Fibroblast of skin of left quadriceps (primary cell): ENCODE measurements around the gene ICA1L.
A peak's percentile ranks its signal among the peaks of the same experiment; 100 is the strongest.
"Not testable (repeated sequence)": the region's sequence is repeated elsewhere in the genome, so short reads cannot be mapped to it uniquely, and the experiment has no call there.

Source experiments
- DNase-seq, 2 experiments: peaks; one replicate each; pipeline ENCODE4 v3.0.0-alpha.2; 2013; ENCODE audit warnings: low read depth in 2 of 2

ICA1L gene

DNA sequence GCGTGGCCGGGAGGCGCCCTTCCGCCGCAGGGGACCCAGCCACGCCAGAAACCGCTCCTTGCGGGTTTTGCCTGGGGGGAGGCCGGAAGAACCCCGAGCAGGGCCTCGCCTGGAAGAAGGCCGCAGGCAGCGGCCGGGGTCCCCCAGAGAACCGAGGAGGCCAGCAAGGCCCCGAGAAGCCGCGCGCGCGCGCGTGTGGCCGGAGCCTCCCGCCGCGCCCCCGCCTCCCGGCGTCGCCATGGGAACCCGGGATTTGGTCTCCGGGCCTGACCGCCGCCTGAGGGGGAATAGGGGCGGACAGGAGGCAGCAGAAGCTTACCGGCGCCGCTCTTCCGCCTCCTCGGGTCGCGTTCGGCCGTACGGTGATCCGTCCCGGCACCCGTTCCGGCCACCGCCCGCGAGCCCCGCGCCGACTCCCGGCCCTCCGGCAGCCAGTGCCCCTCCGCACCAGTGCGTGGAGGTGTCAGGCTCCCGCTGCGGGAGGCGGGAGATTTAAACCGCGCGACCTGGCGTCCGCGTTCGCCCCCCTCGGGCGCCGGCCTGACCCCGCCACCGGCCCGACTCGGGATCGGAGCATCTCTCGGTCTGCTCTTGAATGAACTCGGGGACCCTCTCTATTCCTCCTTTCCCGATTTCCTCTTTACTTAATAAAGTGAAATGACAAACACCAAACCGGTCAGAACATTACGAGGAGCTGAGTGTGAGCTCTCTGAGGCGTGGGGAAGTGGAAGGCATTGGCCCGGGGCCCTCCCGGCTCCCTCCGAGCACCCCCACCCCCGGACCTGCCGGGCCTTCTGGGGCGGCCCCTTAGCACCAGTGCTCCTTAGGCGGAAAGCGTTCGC, at the start of gene ICA1L:
ICA1L (minus strand) TSS at position 467 of the 842 bp plus-strand sequence. CDS start 42,757 bp downstream, outside the sequence.
- peak; percentile 29 to 30 for DNase-seq

DNA sequence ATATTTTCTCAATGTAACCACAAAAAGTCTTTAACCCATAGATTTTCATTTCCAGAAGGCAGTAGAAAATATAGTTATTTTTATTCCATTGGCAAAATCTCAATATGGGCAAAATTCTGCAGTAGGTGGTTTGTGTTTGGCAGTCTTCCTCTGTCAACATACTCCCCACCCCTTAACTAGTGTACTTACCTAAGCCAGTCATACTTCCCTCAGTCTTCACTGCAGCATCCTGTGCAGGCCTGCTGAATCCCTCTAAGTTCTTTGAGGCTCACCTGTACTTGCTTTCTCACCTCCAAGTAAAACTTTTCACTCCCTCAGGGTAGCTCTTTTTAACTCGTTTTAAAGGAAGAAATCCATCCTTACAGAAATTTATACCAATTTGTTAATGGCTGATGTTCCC, 47.3 kb upstream of the ICA1L start:
- no peak for DNase-seq

DNA sequence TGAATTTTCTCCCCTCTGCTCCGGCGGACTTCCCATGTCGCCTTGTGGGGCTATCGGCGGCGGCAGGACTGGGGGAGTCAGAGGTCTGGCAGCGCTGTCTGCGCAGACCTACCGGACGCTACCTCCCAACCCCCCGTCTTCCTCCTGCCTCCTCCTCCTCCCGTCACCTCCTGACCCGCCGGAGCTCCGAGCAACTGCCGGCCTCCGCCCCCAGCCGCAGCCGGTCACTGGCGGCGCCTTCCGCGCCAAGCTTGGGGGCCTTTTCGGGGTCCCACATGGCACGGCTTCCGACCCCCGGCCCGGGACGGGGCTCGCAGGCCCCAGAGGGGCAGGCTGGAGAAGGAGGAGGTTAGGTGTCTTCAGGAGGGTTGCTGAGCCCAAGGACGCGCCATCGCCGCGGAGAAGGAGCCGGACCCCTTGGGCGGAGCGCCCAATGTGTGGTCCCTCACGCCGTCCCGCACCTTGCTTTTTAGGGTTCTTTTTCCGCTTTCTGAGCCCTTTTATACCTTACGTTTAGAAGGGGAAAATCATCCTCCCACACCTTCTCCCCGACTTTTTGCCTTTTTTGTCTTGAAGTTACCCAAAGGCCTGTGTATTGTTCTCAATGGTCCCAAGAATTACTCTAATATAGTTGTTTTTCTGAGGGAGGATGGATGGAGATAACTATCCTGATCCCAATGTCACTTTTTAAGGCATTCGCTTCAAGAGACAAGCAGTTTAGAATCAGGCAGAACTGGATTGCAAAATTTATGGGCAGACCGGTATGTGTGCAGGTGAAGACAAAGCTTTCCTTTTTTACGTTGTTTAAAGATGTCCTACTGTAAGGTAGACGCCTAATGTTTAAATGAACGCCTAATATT, 41.0 kb upstream of the ICA1L start:
- not testable (repeated sequence) for DNase-seq

DNA sequence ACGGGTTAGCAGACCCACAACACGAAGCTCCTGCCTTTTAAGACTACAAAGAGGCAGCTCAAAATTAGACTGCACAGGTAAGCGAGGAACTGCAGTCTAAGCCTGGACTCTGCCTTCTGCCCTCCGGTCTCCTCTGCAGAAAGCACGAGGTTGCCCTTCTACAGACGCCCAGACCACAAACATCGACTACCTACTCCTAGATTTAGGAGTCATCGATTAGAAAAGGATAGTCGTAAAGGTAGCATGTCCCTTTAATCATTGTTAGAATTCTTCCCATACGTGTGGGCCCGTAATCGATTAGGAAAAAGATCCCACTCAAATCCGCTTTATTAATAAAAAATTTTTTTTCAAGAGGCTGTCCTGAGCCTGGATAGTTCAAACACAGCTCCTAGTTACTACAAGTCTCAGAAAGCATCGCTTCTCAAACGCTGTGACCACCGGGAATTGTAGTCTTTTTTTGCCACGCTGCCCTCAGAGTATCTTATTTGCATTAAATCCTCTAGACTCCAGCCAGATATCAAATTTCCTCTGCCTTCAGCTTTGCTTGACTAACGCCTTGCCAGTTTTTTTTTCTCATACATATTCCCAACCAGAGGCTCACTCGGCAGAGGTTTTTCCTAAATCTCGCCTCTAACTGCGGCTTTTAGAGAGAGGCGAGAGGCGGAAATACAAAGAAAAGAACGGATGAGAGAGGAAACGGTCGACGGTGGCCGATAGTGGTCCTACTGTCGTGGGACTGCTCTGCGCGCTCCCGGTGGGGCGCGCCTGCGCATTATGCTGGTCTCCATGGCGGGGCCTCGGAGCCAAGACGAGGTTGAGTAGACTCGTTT, 40.2 kb upstream of the ICA1L start, which contains the start of the genes CARF and WDR12:
CARF (plus strand) TSS at position 764 of the 830 bp plus-strand sequence. CDS start 29,628 bp downstream, outside the sequence.
WDR12 (minus strand) TSS at position 162 of the 830 bp plus-strand sequence. CDS start 197 bp downstream, outside the sequence.
- peak; percentile 86 to 87 for DNase-seq

DNA sequence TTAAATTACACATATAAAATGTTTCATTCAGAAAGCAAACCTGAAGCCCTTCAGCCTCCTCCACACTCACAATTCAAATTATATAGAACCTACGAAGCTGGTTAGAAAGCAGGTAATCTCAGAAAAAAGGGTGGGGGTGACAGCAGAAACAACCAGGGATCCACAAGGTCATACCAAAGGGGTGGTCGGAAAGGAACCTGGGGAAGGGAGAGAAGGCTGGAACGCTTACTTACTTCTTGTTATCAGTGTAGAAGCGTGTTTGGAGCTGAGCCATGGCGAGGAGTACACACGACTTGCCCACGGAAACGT, 39.6 kb upstream of the ICA1L start:
- DNase-seq, result no peak

DNA sequence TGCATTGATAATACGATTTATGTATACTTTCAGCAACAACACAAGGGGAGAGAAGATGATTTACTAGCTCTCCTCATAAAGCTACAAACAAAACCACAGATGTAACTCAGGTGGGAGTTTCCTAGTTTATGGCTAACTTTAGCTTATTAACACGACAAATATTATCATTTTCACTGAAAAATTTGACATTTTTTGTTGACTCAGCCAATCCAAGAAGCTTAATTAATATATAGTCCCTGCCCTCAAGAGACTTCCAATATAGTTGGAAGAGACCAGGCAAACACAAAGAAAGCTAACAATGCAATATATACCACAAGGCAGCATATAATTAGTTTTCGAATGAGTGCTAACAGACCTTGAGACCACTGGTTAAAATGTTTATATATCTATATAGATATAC, 39.1 kb upstream of the ICA1L start:
- DNase-seq, result no peak

DNA sequence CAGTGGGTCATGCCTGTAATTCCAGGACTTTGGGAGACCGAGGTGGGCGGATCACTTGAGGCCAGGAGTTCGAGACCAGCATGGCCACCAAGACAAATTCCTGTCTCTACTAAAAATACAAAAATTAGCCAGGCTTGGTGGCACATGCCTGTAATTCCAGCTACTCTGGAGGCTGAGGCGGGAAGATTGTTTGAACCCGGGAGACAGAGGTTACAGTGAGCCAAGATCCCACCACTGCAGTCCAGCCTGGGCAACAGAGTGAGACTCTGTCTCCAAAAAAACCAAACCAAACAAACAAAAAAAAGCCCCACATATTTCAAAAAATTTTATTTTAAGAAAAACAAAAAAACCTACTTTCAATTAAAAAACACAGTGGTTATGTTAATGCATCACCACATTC, 38.7 kb upstream of the ICA1L start:
- DNase-seq, result not testable (repeated sequence)

DNA sequence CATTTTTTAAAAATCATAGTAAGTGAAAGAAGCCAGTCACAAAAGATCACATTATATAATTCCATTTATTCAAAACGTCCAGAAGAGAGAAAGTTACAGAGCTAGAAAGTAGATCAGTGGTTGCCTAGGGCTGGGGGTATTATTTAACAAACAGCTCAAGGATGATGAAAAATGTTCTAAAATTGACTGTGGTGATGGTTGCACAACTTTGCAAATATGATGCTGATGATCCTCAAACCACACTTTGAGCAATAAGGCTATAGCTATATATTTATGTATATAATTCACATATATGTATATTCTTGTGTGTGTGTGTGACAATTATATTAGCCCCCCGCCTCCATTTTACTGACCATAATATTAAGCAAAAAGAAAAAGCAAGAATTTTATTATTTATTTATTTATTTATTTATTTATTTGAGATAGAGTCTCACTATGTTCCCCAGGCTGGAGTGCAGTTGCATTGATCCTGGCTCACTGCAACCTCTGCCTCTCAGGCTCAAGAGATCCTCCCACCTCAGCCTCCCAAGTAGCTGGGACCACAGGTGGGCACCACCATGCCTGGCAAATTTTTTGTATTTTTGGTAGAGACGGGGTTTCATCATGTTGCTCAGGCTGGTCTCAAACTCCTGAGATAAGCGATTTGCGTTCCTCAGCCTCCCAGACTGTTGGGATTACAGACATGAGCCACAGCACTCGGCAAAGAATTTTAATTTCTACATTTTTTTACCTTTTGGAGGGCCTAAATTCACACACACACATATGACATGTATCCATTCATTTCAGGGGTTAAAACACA, 38.0 kb upstream of the ICA1L start:
- no peak for DNase-seq

DNA sequence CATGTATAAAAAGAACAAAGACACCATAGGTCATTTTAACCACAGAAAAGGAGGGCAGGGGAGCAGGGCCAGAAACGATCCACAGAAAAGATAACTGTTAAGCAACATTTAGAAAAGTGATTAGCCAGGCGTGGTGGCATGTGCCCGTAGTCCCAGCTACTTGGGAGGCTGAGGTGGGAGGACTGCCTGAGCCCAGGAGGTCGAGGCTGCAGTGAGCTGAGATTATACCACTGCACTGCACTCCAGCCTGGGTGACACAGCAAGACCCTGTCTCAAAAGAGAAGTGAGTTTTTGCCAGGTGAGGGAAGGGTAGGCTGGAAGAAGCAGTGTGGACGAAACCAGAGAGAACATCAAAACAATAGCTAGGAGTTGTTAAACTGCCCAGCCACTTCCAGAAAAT, 36.6 kb upstream of the ICA1L start:
- no peak for DNase-seq

DNA sequence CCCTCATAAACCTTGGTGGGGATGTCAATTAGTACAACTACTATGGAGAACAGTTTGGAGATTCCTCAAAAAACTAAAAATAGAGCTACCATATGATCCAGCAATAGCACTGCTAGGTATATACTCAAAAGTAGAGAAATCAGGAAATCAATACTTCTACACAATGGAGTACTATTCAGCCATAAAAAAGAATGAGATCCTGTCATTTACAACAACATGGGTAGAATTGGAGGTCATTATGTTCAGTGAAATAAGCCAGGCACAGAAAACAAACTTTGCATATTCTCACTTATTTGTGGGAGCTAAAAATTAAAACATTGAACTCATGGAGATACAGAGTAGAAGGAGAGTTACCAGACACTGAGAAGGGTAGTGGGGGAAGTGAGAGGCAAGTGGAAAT, 33.9 kb upstream of the ICA1L start:
- not testable (repeated sequence) for DNase-seq

DNA sequence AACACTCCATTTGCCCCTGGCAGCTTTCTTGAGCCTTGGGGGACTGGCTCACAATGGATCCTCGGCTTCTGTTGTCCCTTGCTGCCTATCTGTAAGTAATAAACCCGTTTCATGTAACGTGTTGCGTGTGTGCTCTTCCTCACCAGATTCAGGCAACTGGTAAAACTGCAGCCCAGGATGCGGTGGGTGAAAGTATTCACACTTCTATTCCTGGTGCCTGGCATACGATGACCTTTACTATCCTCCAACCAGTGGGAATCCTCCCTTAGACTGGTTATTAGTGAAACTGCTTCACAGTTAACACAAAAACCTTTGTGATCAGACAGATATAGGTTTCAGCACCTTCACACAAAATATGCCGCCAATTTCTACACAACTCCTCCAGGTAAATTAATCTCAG, 13.6 kb upstream of the ICA1L start:
- DNase-seq, result no peak

DNA sequence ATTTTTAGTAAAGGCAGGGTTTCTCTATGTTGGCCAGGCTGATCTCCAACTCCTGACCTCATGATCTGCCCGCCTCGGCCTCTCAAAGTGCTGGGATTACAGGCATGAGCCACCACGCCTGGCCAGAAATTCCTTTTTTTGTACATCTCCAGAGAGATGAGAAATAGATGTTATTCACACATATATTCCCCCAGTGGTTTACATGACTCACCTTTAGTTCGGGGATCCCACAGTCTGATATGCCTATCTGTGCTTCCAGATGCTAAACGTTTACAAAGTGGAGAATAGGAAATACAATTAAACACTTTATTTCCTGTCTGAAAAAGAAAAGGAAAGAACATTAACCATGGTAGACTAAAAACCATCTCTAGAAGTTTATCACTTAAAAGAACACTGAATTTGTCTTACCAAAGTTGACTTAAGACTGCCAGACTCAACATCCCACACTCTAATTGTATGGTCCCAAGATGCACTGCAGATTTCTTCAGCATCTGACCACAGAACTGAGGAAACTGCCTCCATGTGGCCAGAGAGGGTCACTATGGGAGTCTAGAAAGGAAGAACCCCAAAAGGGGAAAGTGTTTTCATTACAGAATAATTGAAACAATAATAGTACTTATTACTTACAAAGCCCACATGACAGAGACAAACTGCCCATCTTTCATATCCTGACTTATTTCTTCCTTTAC, 12.6 kb upstream of the ICA1L start:
- no peak for DNase-seq

DNA sequence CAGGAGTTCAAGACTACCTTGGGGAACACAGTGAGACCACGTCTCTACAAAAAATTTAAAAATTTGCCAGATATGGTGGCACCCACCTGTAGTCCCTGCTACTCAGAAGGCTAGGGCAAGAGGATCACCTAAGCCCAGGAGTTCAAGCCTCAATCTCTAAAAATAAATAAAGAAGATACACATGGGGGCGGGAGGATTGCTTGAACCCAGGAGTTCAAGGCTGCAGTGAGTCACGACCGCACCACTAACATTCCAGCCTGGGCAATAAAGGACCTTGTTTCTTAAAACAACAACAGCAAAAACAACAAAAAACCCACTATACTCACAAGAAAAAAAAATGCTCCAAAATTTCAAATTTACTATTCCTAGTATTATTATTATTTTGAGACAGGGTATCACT, 10.0 kb upstream of the ICA1L start:
- DNase-seq, result no peak

DNA sequence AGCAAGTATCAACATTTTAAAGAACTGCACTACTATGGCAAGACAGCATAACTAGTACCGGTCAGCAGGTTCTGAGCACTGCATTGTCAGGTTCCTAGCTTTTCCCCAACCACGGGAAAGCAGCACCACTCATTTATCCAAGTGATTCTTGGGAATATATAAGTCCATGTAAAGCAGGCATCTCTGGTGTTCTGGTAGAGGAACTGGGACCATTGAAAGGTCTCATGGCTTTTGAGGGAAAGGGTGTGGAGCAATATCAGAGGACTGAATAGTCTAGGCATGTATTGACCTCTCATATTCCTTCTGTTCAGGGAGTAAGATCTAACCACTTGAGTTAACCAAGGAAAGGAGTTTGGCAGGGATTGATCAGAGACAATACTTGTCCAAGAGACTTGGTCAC, 6.1 kb upstream of the ICA1L start:
- no peak for DNase-seq

DNA sequence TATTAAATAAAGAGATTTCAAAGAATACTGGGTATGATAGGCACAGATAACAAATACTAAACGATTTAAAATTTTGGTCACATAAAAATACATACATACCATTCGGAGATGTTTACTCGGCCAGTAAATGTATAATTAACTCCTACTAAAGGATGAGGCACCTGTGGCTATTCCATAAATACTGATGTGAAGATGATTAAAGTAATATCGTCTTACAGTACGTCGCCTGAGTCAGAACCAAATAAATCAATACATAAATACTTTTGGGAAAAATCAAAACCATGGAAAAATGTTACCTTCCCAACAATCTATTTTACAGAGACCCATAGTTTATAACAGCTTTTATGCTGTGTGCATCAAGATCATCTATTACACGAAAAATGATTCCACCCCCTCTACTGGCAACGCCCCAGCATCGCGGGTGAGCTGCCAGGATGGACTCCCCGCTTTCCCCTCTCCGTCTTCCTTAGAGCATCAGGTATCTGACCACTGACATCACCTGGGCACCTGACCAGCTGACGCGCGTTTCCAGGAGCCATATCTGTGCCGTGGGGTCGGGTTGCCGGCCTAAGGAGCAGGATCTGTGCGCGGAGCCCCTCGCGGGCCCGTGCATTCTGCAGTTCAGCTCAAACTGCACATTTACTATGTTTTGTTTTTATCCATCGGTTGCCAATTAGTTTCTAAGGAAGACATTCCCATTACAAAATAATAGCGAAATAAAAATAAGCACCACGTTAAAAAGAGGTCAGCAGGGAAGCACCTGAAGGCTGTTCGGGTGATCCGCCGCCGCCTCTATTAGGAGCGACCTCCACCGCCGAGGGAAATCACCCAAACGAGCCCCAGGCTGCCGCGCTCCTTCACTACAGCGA, 901 bp downstream of the ICA1L start:
- peak; percentile 17 to 20 for DNase-seq

DNA sequence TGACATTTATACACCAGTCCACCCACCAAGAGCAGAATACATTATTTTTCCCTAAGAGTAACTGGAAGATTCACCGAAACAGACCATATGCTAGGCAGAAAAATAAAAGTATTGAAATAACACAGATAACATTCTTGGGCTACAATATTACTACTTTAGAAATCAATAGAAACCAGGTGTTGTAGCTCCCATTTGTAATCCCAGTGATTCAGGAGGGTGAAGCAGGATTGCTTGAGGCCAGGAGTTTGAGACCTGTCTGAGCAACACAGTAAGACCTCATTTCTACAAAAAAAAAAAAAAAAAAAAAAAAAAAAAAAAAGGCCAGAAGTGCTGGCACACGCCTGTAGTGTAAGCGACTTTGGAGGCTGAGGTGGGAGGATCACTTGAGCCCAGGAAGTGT, 9.6 kb downstream of the ICA1L start:
- no peak for DNase-seq

DNA sequence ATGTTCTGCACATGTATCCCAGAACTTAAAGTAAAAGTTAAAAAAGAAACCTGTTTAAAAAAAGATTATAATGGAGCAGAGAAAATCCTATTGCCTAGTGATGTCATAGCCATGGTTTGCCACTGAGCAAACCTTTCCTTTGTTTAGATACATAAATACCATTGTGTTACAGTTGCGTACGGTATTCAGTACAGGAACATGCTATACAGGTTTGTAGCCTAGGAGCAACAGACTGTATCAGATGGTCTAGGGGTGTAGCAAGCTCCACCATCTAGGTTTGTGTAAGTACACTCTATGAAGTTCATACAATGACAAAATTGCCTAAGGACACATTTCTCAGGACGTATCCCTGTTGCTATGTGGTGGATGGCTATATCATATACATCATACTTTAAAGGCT, 13.0 kb downstream of the ICA1L start:
- DNase-seq, result no peak

DNA sequence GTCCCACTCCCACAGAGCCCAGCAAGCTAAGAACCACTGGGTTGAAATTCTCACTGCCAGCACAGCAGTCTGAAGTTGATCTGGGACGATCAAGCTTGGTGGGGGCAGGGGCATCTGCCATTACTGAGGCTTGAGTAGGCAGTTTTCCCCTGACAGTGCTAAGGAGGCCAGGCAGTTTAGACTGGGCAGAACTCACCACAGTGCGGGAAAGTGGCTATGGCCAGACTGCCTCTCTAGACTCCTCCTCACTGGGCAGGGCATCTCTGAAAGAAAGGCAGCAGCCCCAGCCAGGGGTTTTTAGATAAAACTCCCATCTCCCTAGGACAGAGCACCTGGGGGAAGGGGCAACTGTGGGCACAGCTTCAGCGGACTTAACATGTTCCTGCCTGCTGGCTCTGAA, 22.2 kb downstream of the ICA1L start:
- not testable (repeated sequence) for DNase-seq

DNA sequence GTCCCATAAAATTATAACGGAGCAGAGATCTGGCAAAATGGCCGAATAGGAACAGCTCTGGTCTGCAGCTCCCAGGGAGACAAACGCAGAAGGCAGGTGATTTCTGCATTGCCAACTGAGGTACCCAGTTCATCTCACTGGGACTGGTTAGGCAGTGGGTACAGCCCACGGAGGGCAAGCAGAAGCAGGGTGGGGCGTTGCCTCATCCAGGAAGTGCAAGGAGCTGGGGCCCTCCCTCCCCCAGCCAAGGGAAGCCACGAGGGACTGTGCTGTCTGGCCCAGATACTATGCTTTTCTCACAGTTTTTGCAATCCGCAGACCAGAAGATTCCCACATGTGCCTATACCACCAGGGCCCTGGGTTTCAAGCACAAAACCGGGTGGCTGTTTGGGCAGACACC, 22.8 kb downstream of the ICA1L start:
- no peak for DNase-seq
